HG03175 (cell line): ENCODE measurements around the gene ACSL5.
"Not testable (repeated sequence)": the region's sequence is repeated elsewhere in the genome, so short reads cannot be mapped to it uniquely, and the experiment has no call there.

ENCODE experiments used
- ATAC-seq: cut with Tn5 transposase; IDR thresholded peaks from one replicate; pipeline ENCODE4 v1.9.1; 2021; ENCODE audit warnings: mild to moderate bottlenecking, moderate library complexity; ENCODE audit not compliant: unreplicated experiment

ACSL5 gene

GRCh38 chr10:112456533-112456932 lies 82.6 kb downstream of the ACSL5 start:
- ATAC-seq: no peak

GRCh38 chr10:112460366-112460765 lies 86.5 kb downstream of the ACSL5 start:
- ATAC-seq: no peak

- no peak for ATAC-seq
Measured at GRCh38 chr10:112461029-112461887, 87.3 kb downstream of the ACSL5 start.

GRCh38 chr10:112464074-112464473 lies 90.2 kb downstream of the ACSL5 start:
- not testable (repeated sequence) for ATAC-seq

GRCh38 chr10:112465299-112465883 lies 91.5 kb downstream of the ACSL5 start:
- no peak for ATAC-seq

GRCh38 chr10:112466802-112467201 lies 92.9 kb downstream of the ACSL5 start:
- no peak for ATAC-seq

- no peak for ATAC-seq
Measured at GRCh38 chr10:112467541-112468075, 93.7 kb downstream of the ACSL5 start.

- ATAC-seq: peak; percentile 75
Measured at GRCh38 chr10:112471878-112472487, 98.1 kb downstream of the ACSL5 start.

GRCh38 chr10:112475575-112476218 lies 101.8 kb downstream of the ACSL5 start:
- no peak for ATAC-seq
